GM12878 (cell line): ENCODE results near the gene ZNF827. TPM values are rescaled to one million over a fixed set of nuclear protein-coding genes. Genes with fewer than 3 reads are reported as not detected.

Experiments
- ATAC-seq: fragments of 200-7000 bp; cut with Tn5 transposase; 3 replicates; pipeline ENCODE4 v1.9.1; 2020; ENCODE audit warnings: mild to moderate bottlenecking, moderate library complexity
- BruUV-seq: library from RNA; stranded (reverse); fragments of 400-500 nt; replicated peaks from 2 replicates; lab custom pipeline; 2021; lab: Mats Ljungman, UMichigan
- CTCF ChIA-PET: fragments of 300-600 bp; sonication (Branson Sonifier 250); formaldehyde crosslinking; extraction: SDS; loops from one replicate; lab custom pipeline; 2021; ENCODE audit warnings: inconsistent platforms; lab: Yijun Ruan, JAX
- POLR2A ChIA-PET: fragments of 350-600 bp; formaldehyde crosslinking; extraction: SDS; loops from one replicate; lab custom pipeline; 2021; ENCODE audit warnings: inconsistent platforms; lab: Charles Lee
- RAD21 ChIA-PET: fragments of 300-600 bp; sonication (Branson Sonifier 250); formaldehyde crosslinking; loops from one replicate; lab custom pipeline; 2023; ENCODE audit warnings: antibody characterized with exemption; ENCODE audit not compliant: unreplicated experiment; lab: Charles Lee
- SMC1A ChIA-PET: fragments of 300-600 bp; sonication (Branson Sonifier 250); formaldehyde crosslinking; loops from one replicate; lab custom pipeline; 2023; ENCODE audit not compliant: unreplicated experiment, uncharacterized antibody; lab: Charles Lee
- DNase-seq: peaks from one replicate; pipeline ENCODE4 v3.0.0-alpha.2; 2011; ENCODE audit warnings: low read depth, low spot score
- FAIRE-seq: peaks from 3 replicates; lab custom pipeline; 2011; peaks lifted over from hg19 to GRCh38; lab: Jason Lieb, UNC
- H2AFZ ChIP-seq: 2 replicates; pipeline ENCODE4 v1.6.0; 2011; ENCODE audit warnings: low read depth, low read length, control low read depth; ENCODE audit not compliant: control insufficient read depth
- H3K27ac ChIP-seq: 2 replicates; pipeline ENCODE4 v1.5.1; 2011; ENCODE audit warnings: control low read depth; ENCODE audit not compliant: control insufficient read depth, insufficient read depth
- H3K27me3 ChIP-seq, 2 experiments: replicated peaks in 1 of 2; 2 replicates each; pipeline versions ENCODE4 v1.6.0 to v1.6.1; 2011; ENCODE audit warnings: low read length in 1 of 2; ENCODE audit not compliant: control insufficient read depth in 2 of 2, insufficient read depth in 2 of 2
- H3K36me3 ChIP-seq, 2 experiments: 2 replicates each; pipeline ENCODE4 v1.5.1; 2011; ENCODE audit warnings: low read length in 1 of 2; ENCODE audit not compliant: control insufficient read depth in 2 of 2, insufficient read depth in 2 of 2
- H3K4me1 ChIP-seq: 2 replicates; pipeline ENCODE4 v1.6.1; 2011; ENCODE audit warnings: mild to moderate bottlenecking, low read length, moderate library complexity, mixed read lengths; ENCODE audit not compliant: control insufficient read depth, insufficient read depth
- H3K4me2 ChIP-seq: 2 replicates; pipeline ENCODE4 v1.6.0; 2011; ENCODE audit warnings: control low read depth; ENCODE audit not compliant: control insufficient read depth, insufficient read depth
- H3K4me3 ChIP-seq: fragments of 200-600 bp; sonication (generic); 2 replicates; pipeline ENCODE4 v1.5.1; 2016
- H3K79me2 ChIP-seq: 2 replicates; pipeline ENCODE4 v1.6.0; 2011; ENCODE audit warnings: low read length; ENCODE audit not compliant: control insufficient read depth, insufficient read depth
- H3K9ac ChIP-seq: 2 replicates; pipeline ENCODE4 v1.8.0; 2011; ENCODE audit warnings: low read length, control low read depth, mixed read lengths; ENCODE audit not compliant: control insufficient read depth, insufficient read depth
- H3K9me3 ChIP-seq: replicated peaks from 3 replicates; pipeline ENCODE4 v1.5.1; 2011; ENCODE audit warnings: mild to moderate bottlenecking, low read length; ENCODE audit not compliant: control insufficient read depth, insufficient read depth
- H4K20me1 ChIP-seq: 2 replicates; pipeline ENCODE4 v1.6.0; 2011; ENCODE audit not compliant: control insufficient read depth, insufficient read depth
- ATF2 ChIP-seq: IDR thresholded peaks from 2 replicates; pipeline ENCODE4 v1.6.1; 2012; ENCODE audit warnings: low read length, inconsistent platforms
- FOXK2 ChIP-seq: fragments of 450-650 bp; IDR thresholded peaks from 2 replicates; pipeline ENCODE4 v1.6.1; 2017; ENCODE audit warnings: mild to moderate bottlenecking, moderate library complexity
- HSF1 ChIP-seq: fragments of 150-350 bp; IDR thresholded peaks from 2 replicates; pipeline ENCODE4 v1.6.1; 2014; ENCODE audit warnings: mild to moderate bottlenecking, low read depth, low read length
- MTA3 ChIP-seq: IDR thresholded peaks from 2 replicates; pipeline ENCODE4 v1.6.1; 2012; ENCODE audit warnings: low read length, inconsistent platforms, borderline replicate concordance
- MXI1 ChIP-seq: fragments of 150-350 bp; IDR thresholded peaks from 2 replicates; pipeline ENCODE4 v1.6.1; 2011; ENCODE audit warnings: low read depth, mild to moderate bottlenecking, inconsistent platforms, low read length, improper control_type of control experiment
- NR2C1 ChIP-seq: fragments of 450-650 bp; IDR thresholded peaks from 2 replicates; pipeline ENCODE4 v1.6.1; 2017; ENCODE audit warnings: antibody characterized with exemption, mild to moderate bottlenecking, moderate library complexity
- RAD51 ChIP-seq: fragments of 450-650 bp; IDR thresholded peaks from 2 replicates; pipeline ENCODE4 v1.6.1; 2016; ENCODE audit warnings: moderate library complexity, mild to moderate bottlenecking, inconsistent platforms
- RFX5 ChIP-seq: IDR thresholded peaks from 2 replicates; pipeline ENCODE4 v1.6.1; 2011; ENCODE audit warnings: low read depth, low read length, improper control_type of control experiment
- SP1 ChIP-seq: IDR thresholded peaks from one replicate; pipeline ENCODE4 v1.6.1; 2011; ENCODE audit warnings: low read depth, low read length
- SPI1 ChIP-seq: IDR thresholded peaks from 2 replicates; pipeline ENCODE4 v1.6.1; 2011; ENCODE audit warnings: low read depth, mild to moderate bottlenecking, low read length, moderate library complexity, borderline replicate concordance; ENCODE audit not compliant: insufficient read depth
- SREBF1 ChIP-seq: IDR thresholded peaks from 2 replicates; pipeline ENCODE4 v1.6.1; 2012; ENCODE audit warnings: mild to moderate bottlenecking, low read length
- TCF7 ChIP-seq: IDR thresholded peaks from 2 replicates; pipeline ENCODE4 v1.6.1; 2014; ENCODE audit warnings: antibody characterized with exemption, borderline replicate concordance
- USF1 ChIP-seq: IDR thresholded peaks from 2 replicates; pipeline ENCODE4 v1.6.1; 2011; ENCODE audit warnings: borderline replicate concordance, low read depth, mild to moderate bottlenecking, moderate library complexity, mixed read lengths, low read length; ENCODE audit not compliant: insufficient read depth; ENCODE audit errors: extremely low read length
- WRNIP1 ChIP-seq: IDR thresholded peaks from 2 replicates; pipeline ENCODE4 v1.6.1; 2011; ENCODE audit warnings: low read depth, low read length, improper control_type of control experiment, borderline replicate concordance
- YY1 ChIP-seq: IDR thresholded peaks from 2 replicates; pipeline ENCODE4 v1.6.1; 2011; ENCODE audit warnings: low read depth, mild to moderate bottlenecking, low read length
- ZNF207 ChIP-seq: fragments of 450-650 bp; IDR thresholded peaks from 2 replicates; pipeline ENCODE4 v1.6.1; 2014; ENCODE audit warnings: antibody characterized with exemption, mild to moderate bottlenecking, borderline replicate concordance
- ZNF24 ChIP-seq: fragments of 450-650 bp; IDR thresholded peaks from 2 replicates; pipeline ENCODE4 v1.6.1; 2017; ENCODE audit warnings: antibody characterized with exemption, mild to moderate bottlenecking
- ZNF592 ChIP-seq: fragments of 450-650 bp; IDR thresholded peaks from 2 replicates; pipeline ENCODE4 v1.6.1; 2017; ENCODE audit warnings: mild to moderate bottlenecking, moderate library complexity
- WGBS: methylation state at CpG from one replicate; pipeline ENCODE4 v1.1.6; 2016; ENCODE audit warnings: low lambda C conversion rate; ENCODE audit not compliant: insufficient replicate concordance, insufficient coverage; ENCODE audit errors: missing lambda C conversion rate; 5-methylcytosine and 5-hydroxymethylcytosine counted together
- in situ Hi-C: fragments of 300-500 bp; cut with MboI; formaldehyde crosslinking; loops from 9 replicates; pipeline ENCODE4 v1.14.3; 2018; ENCODE audit warnings: mixed read lengths
- intact Hi-C: fragments of 100-400 bp; cut with micrococcal nuclease; formaldehyde crosslinking; loops from one replicate; pipeline ENCODE4 v1.14.2; 2022; ENCODE audit not compliant: unreplicated experiment
- polyA plus RNA-seq, 11 experiments: library from polyadenylated mRNA; depleted of rRNA in 4 of 11; unstranded in 6 of 11; stranded (reverse) in 5 of 11; fragments of >200 nt; fragmentation: Nextera tagmentation in 4 of 11; fragmentation: Illumina TruSeq in 1 of 11; extraction: Ambion mirVana in 4 of 11; extraction: Trizol in 1 of 11; gene quantifications; 1 replicate in 1 of 11; 2 replicates in 10 of 11; pipeline versions ENCODE4 v1.2.1 to v1.2.3, GENCODE V29; 2011 to 2016; ENCODE audit warnings: inconsistent platforms in 2 of 11, missing spikeins in 2 of 11, low read depth in 1 of 11
- total RNA-seq, 4 experiments: library from RNA; depleted of rRNA in 3 of 4; stranded (reverse); fragments of >200 nt in 3 of 4; fragmentation: Illumina TruSeq in 1 of 4; extraction: Trizol in 1 of 4; gene quantifications; 2 replicates each; pipeline versions ENCODE4 v1.2.1 to v1.2.3, GENCODE V29; 2013 to 2021

ZNF827 gene
- total and polyA plus RNA-seq, 10 of the 15 experiments (the other 5 are each of a cell fraction or from before 2014, with no cell fraction given), result 3.8 to 31.5 (median 13.6) TPM

GRCh38 chr4:145740806-145741205, 197.8 kb downstream of the ZNF827 start:
- H4K20me1 ChIP-seq, result no peaks in the 10 kb centered on the region
- intact Hi-C loops, result no loop called here
- no peak overlapping the region for H3K9ac ChIP-seq
- no peak for TF ChIP-seq ZNF24
- TF ChIP-seq NR2C1, result no peak
- no peak for TF ChIP-seq RAD51
- TF ChIP-seq SP1, result no peak
- no peak for TF ChIP-seq FOXK2
- no peak for TF ChIP-seq MXI1
- TF ChIP-seq ZNF207, result no peak
- TF ChIP-seq SREBF1, result no peak
- no peak for TF ChIP-seq YY1
- no peak for TF ChIP-seq MTA3
- no peak for TF ChIP-seq HSF1
- TF ChIP-seq TCF7, result no peak
- TF ChIP-seq USF1, result no peak
- no peak for TF ChIP-seq RFX5
- TF ChIP-seq ZNF592, result no peak
- TF ChIP-seq SPI1, result no peak
- TF ChIP-seq ATF2, result no peak
- no peak for TF ChIP-seq WRNIP1

More at GRCh38 chr4:145740806-145741205, 197.8 kb downstream of the ZNF827 start:
- ATAC-seq (no peak), DNase-seq (no peak), FAIRE-seq (no peak)
- Histone ChIP-seq H3K4me2 (no peak overlapping the region), H3K27ac (no peak overlapping the region), H3K9me3 (no peaks in the 10 kb centered on the region), H2AFZ (no peak overlapping the region), H3K79me2 (no peaks in the 10 kb centered on the region), H3K36me3 (no peaks in the 10 kb centered on the region), H3K4me1 (no peaks in the 10 kb centered on the region), H3K4me3 (no peak overlapping the region), H3K27me3 (peaks cover 0 to 5% of the 10 kb centered on the region in 2 experiments; a peak in 2 of 4 replicates)
- POLR2A ChIA-PET, result no interaction called here
- SMC1A ChIA-PET, result no interaction called here
- CTCF ChIA-PET, result no interaction called here
- WGBS, result 56% methylated on average over 2 of the region's 2 CpGs
- BruUV-seq, result no TSS peak
- in situ Hi-C loops, result no loop called here
- RAD21 ChIA-PET, result no interaction called here
